ENCODE results near the gene SLC12A2.

DNA sequence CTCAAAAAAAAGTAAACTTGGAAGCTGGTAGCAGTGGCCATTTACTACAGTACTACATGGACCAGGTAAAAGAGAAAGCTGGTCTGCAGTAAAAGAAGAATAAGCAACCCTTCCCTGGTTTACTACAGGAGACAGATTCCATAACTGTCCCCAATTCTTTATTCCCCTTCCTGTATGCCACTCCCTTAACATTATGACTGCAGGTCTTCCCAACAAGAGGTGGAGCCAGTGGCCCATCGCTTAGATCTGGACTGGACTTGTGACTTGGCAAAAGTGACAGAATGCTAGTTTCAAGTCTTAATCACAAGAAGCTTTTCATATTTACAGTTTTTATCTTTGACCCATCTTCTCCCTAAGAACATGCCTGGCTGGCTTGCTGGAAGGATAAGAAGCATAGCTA, 42.6 kb upstream of the SLC12A2 start:
- TF ChIP-seq, protein P1, sequence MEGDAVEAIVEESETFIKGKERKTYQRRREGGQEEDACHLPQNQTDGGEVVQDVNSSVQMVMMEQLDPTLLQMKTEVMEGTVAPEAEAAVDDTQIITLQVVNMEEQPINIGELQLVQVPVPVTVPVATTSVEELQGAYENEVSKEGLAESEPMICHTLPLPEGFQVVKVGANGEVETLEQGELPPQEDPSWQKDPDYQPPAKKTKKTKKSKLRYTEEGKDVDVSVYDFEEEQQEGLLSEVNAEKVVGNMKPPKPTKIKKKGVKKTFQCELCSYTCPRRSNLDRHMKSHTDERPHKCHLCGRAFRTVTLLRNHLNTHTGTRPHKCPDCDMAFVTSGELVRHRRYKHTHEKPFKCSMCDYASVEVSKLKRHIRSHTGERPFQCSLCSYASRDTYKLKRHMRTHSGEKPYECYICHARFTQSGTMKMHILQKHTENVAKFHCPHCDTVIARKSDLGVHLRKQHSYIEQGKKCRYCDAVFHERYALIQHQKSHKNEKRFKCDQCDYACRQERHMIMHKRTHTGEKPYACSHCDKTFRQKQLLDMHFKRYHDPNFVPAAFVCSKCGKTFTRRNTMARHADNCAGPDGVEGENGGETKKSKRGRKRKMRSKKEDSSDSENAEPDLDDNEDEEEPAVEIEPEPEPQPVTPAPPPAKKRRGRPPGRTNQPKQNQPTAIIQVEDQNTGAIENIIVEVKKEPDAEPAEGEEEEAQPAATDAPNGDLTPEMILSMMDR (conservative IDR thresholded peaks at IDR 0.05 in 1 of 2, IDR thresholded peaks at IDR 0.05 in 1 of 2; ENCODE audit: low read depth in 1 of 2, low read length in 2 of 2) = no peak
- TF ChIP-seq EZH2 (IDR thresholded peaks at IDR 0.05; ENCODE audit: low read length, missing control alignments) = no peak
